HepG2 (cell line): ENCODE measurements around the gene HSF4. TPM values are rescaled to one million over a fixed set of nuclear protein-coding genes. Genes with fewer than 3 reads are reported as not detected.

Experiments used
- ATAC-seq: fragments of 200-7000 bp; cut with Tn5 transposase; 3 replicates; pipeline ENCODE4 v1.9.1; 2020; ENCODE audit warnings: mild to moderate bottlenecking, moderate library complexity
- BruUV-seq: library from RNA; stranded (reverse); fragments of 400-500 nt; replicated peaks from 2 replicates; lab custom pipeline; 2021; lab: Mats Ljungman, UMichigan
- CTCF ChIA-PET: fragments of 300-600 bp; formaldehyde crosslinking; extraction: SDS; loops from one replicate; lab custom pipeline; 2021; ENCODE audit warnings: low total read pairs, inconsistent platforms, low intra/inter-chr PET ratio; lab: Yijun Ruan, JAX
- POLR2A ChIA-PET: fragments of 350-600 bp; sonication (Branson Sonifier 250); formaldehyde crosslinking; loops from one replicate; lab custom pipeline; 2020; ENCODE audit warnings: antibody characterized with exemption, inconsistent platforms; lab: Yijun Ruan, JAX
- DNase-seq: peaks from one replicate; pipeline ENCODE4 v3.0.0-alpha.2; 2015; ENCODE audit warnings: low spot score
- FAIRE-seq: peaks from 3 replicates; lab custom pipeline; 2011; peaks lifted over from hg19 to GRCh38; lab: Jason Lieb, UNC
- H2AFZ ChIP-seq: one replicate; pipeline ENCODE4 v1.6.1; 2011; ENCODE audit warnings: low read length, inconsistent platforms
- H3K27ac ChIP-seq: fragments of 300-600 bp; 3 replicates; pipeline ENCODE4 v1.8.0; 2011; ENCODE audit warnings: mixed run types, mild to moderate bottlenecking, mixed read lengths, low read length, inconsistent platforms; ENCODE audit not compliant: insufficient read depth; ENCODE audit errors: extremely low read length
- H3K27me3 ChIP-seq, 2 experiments: fragments of 200-600 bp in 1 of 2; 2 replicates in 1 of 2; 3 replicates in 1 of 2; pipeline versions ENCODE4 v1.6.0 to v1.8.0; 2011; ENCODE audit warnings: low read length in 2 of 2, mild to moderate bottlenecking in 2 of 2, moderate library complexity in 2 of 2, inconsistent platforms in 1 of 2; ENCODE audit not compliant: insufficient read depth in 2 of 2, control insufficient read depth in 1 of 2
- H3K36me3 ChIP-seq, 2 experiments: fragments of 200-600 bp in 1 of 2; replicated peaks in 1 of 2; 2 replicates in 1 of 2; 3 replicates in 1 of 2; pipeline versions ENCODE4 v1.5.1 to v1.8.0; 2011; ENCODE audit warnings: low read length in 2 of 2, inconsistent platforms in 1 of 2; ENCODE audit not compliant: insufficient read depth in 2 of 2, control insufficient read depth in 1 of 2
- H3K4me1 ChIP-seq: 2 replicates; pipeline ENCODE4 v1.5.1; 2012; ENCODE audit warnings: low read length, inconsistent platforms; ENCODE audit not compliant: insufficient read depth
- H3K4me2 ChIP-seq: 2 replicates; pipeline ENCODE4 v1.6.0; 2011; ENCODE audit warnings: low read depth, low read length, inconsistent platforms
- H3K4me3 ChIP-seq, 3 experiments: fragments of 200-600 bp in 1 of 3; sonication (generic), shearing (Covaris generic) in 1 of 3; replicated peaks in 1 of 3; 2 replicates each; pipeline ENCODE4 v1.5.1; 2011 to 2016; ENCODE audit warnings: low read length in 3 of 3, inconsistent platforms in 2 of 3, low read depth in 2 of 3, mild to moderate bottlenecking in 2 of 3, control low read depth in 1 of 3, mixed read lengths in 1 of 3; ENCODE audit not compliant: insufficient read depth in 1 of 3
- H3K79me2 ChIP-seq: one replicate; pipeline ENCODE4 v1.6.1; 2011; ENCODE audit warnings: low read length, inconsistent platforms; ENCODE audit not compliant: insufficient read depth
- H3K9ac ChIP-seq: 2 replicates; pipeline ENCODE4 v1.6.0; 2011; ENCODE audit warnings: mild to moderate bottlenecking, low read depth, low read length, inconsistent platforms; ENCODE audit not compliant: insufficient read depth
- H3K9me3 ChIP-seq: 2 replicates; pipeline ENCODE4 v1.5.1; 2012; ENCODE audit warnings: mild to moderate bottlenecking, low read length
- H4K20me1 ChIP-seq: 2 replicates; pipeline ENCODE4 v1.6.0; 2011; ENCODE audit warnings: inconsistent platforms, mild to moderate bottlenecking, low read length, moderate library complexity; ENCODE audit not compliant: insufficient read depth
- ARNTL ChIP-seq: sonication (generic); formaldehyde crosslinking; IDR thresholded peaks from 2 replicates; pipeline ENCODE4 v1.4.0; 2020; ENCODE audit warnings: mild to moderate bottlenecking, missing genetic modification reagents
- CAMTA2 ChIP-seq: sonication (generic); formaldehyde crosslinking; IDR thresholded peaks from 2 replicates; pipeline ENCODE4 v1.4.0; 2020; ENCODE audit warnings: mild to moderate bottlenecking, missing genetic modification reagents, borderline replicate concordance
- ELF1 ChIP-seq: sonication (generic); formaldehyde crosslinking; IDR thresholded peaks from 2 replicates; pipeline ENCODE4 v1.4.0; 2020; ENCODE audit warnings: missing genetic modification reagents
- NFIB ChIP-seq: sonication (generic); formaldehyde crosslinking; IDR thresholded peaks from 2 replicates; pipeline ENCODE4 v1.9.0; 2021; ENCODE audit warnings: missing genetic modification reagents, mild to moderate bottlenecking, borderline replicate concordance
- POLR2A ChIP-seq, 2 experiments: IDR thresholded peaks; 2 replicates each; pipeline ENCODE4 v1.6.1; 2011; ENCODE audit warnings: low read depth in 2 of 2, low read length in 2 of 2, mild to moderate bottlenecking in 1 of 2, moderate library complexity in 1 of 2; ENCODE audit not compliant: insufficient read depth in 1 of 2
- RAD21 ChIP-seq: fragments of 450-650 bp; formaldehyde crosslinking; IDR thresholded peaks from 2 replicates; pipeline ENCODE4 v1.5.0; 2020; ENCODE audit warnings: mild to moderate bottlenecking
- SRSF4 ChIP-seq: fragments of 200-400 bp; formaldehyde crosslinking; IDR thresholded peaks from one replicate; pipeline ENCODE4 v1.6.1; 2018; ENCODE audit warnings: mild to moderate bottlenecking, low read depth, low read length, moderate library complexity; ENCODE audit not compliant: poor library complexity, severe bottlenecking
- TBX2 ChIP-seq: sonication (generic); formaldehyde crosslinking; IDR thresholded peaks from 2 replicates; pipeline ENCODE4 v1.5.0; 2020; ENCODE audit warnings: missing genetic modification reagents, mild to moderate bottlenecking, borderline replicate concordance
- TCF7L2 ChIP-seq: IDR thresholded peaks from 2 replicates; pipeline ENCODE4 v1.6.1; 2011; ENCODE audit warnings: mild to moderate bottlenecking, low read depth, low read length, moderate library complexity
- XRCC5 ChIP-seq: fragments of 200-400 bp; formaldehyde crosslinking; optimal IDR thresholded peaks from 2 replicates; pipeline ENCODE3; 2017; ENCODE audit warnings: mild to moderate bottlenecking, low read length
- ZNF264 ChIP-seq: sonication (generic); formaldehyde crosslinking; IDR thresholded peaks from 2 replicates; pipeline ENCODE4 v1.4.0; 2020; ENCODE audit warnings: missing genetic modification reagents
- ZNF44 ChIP-seq: sonication (generic); formaldehyde crosslinking; IDR thresholded peaks from 2 replicates; pipeline ENCODE4 v1.5.1; 2020; ENCODE audit warnings: mild to moderate bottlenecking, missing genetic modification reagents
- ZNF713 ChIP-seq: sonication (generic); formaldehyde crosslinking; IDR thresholded peaks from 2 replicates; pipeline ENCODE4 v1.4.0; 2020; ENCODE audit warnings: mild to moderate bottlenecking, missing genetic modification reagents
- ZNF777 ChIP-seq: sonication (generic); formaldehyde crosslinking; IDR thresholded peaks from 2 replicates; pipeline ENCODE4 v1.4.0; 2020; ENCODE audit warnings: missing genetic modification reagents
- ZNF850 ChIP-seq: sonication (generic); formaldehyde crosslinking; conservative IDR thresholded peaks from 2 replicates; pipeline ENCODE4 v1.9.0; 2021; ENCODE audit warnings: mild to moderate bottlenecking, missing genetic modification reagents
- WGBS: methylation state at CpG from one replicate; pipeline ENCODE4 v1.1.6; 2017; ENCODE audit warnings: low lambda C conversion rate; 5-methylcytosine and 5-hydroxymethylcytosine counted together
- in situ Hi-C: cut with HindIII; loops from 2 replicates; pipeline ENCODE4 v1.10.0; 2017; ENCODE audit warnings: low pct_unique_long_range_greater_than_20kb; ENCODE audit not compliant: extremely low pct_ligation_motif_present
- intact Hi-C: fragments of 100-400 bp; cut with micrococcal nuclease; formaldehyde crosslinking; loops from one replicate; pipeline ENCODE4 v1.10.0; 2022; ENCODE audit not compliant: unreplicated experiment
- polyA plus RNA-seq, 8 experiments: library from polyadenylated mRNA; depleted of rRNA in 3 of 8; stranded (reverse) in 7 of 8; unstranded in 1 of 8; fragments of >200 nt; fragmentation: Illumina TruSeq in 4 of 8; extraction: Trizol in 4 of 8; gene quantifications; 2 replicates each; pipeline versions ENCODE4 v1.2.1 to v1.2.3, GENCODE V29; 2011 to 2016; ENCODE audit warnings: low read depth in 4 of 8, missing spikeins in 1 of 8, mixed read lengths in 1 of 8; ENCODE audit not compliant: insufficient read depth in 1 of 8
- total RNA-seq, 5 experiments: library from RNA; depleted of rRNA; stranded (reverse); fragments of >200 nt; fragmentation: Illumina TruSeq; extraction: Trizol; gene quantifications; 2 replicates each; pipeline ENCODE4 v1.2.3, GENCODE V29; 2016; ENCODE audit warnings: low read depth in 1 of 5
- TF ChIP-seq, protein P1 (sequence below): sonication (generic); formaldehyde crosslinking; IDR thresholded peaks from 2 replicates; pipeline ENCODE4 v1.4.0; 2020; ENCODE audit warnings: missing genetic modification reagents, borderline replicate concordance
- TF ChIP-seq, protein P2 (sequence below): sonication (generic); formaldehyde crosslinking; IDR thresholded peaks from 2 replicates; pipeline ENCODE4 v1.4.0; 2020; ENCODE audit warnings: missing genetic modification reagents

Gene HSF4
- total and polyA plus RNA-seq, 2 of the 13 experiments (the other 11 are each of a cell fraction or from before 2014, with no cell fraction given) = 3.5 to 16.9 TPM

DNA sequence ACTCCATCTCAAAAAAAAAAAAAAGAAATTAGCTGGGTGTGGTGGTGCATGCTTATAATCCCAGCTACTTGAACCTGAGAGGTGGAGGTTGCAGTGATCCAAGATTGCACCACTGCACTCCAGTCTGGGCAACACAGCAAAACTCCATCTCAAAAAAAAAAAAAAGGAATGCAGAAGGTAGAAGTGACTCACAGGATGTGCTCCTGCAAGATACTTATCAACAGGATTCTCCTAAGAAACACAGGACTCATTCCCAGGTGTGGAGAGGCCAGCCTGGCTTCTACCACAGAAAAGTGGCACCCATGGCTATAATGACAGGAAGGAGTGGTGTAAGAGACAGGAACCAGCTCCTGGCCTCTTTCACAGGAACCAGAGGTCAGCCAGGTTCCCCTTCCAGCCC is 48.2 kb downstream of the HSF4 start (continued):
- TF ChIP-seq, protein P1, sequence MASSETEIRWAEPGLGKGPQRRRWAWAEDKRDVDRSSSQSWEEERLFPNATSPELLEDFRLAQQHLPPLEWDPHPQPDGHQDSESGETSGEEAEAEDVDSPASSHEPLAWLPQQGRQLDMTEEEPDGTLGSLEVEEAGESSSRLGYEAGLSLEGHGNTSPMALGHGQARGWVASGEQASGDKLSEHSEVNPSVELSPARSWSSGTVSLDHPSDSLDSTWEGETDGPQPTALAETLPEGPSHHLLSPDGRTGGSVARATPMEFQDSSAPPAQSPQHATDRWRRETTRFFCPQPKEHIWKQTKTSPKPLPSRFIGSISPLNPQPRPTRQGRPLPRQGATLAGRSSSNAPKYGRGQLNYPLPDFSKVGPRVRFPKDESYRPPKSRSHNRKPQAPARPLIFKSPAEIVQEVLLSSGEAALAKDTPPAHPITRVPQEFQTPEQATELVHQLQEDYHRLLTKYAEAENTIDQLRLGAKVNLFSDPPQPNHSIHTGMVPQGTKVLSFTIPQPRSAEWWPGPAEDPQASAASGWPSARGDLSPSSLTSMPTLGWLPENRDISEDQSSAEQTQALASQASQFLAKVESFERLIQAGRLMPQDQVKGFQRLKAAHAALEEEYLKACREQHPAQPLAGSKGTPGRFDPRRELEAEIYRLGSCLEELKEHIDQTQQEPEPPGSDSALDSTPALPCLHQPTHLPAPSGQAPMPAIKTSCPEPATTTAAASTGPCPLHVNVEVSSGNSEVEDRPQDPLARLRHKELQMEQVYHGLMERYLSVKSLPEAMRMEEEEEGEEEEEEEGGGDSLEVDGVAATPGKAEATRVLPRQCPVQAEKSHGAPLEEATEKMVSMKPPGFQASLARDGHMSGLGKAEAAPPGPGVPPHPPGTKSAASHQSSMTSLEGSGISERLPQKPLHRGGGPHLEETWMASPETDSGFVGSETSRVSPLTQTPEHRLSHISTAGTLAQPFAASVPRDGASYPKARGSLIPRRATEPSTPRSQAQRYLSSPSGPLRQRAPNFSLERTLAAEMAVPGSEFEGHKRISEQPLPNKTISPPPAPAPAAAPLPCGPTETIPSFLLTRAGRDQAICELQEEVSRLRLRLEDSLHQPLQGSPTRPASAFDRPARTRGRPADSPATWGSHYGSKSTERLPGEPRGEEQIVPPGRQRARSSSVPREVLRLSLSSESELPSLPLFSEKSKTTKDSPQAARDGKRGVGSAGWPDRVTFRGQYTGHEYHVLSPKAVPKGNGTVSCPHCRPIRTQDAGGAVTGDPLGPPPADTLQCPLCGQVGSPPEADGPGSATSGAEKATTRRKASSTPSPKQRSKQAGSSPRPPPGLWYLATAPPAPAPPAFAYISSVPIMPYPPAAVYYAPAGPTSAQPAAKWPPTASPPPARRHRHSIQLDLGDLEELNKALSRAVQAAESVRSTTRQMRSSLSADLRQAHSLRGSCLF (CRISPR knock-in tag) = no peak

DNA sequence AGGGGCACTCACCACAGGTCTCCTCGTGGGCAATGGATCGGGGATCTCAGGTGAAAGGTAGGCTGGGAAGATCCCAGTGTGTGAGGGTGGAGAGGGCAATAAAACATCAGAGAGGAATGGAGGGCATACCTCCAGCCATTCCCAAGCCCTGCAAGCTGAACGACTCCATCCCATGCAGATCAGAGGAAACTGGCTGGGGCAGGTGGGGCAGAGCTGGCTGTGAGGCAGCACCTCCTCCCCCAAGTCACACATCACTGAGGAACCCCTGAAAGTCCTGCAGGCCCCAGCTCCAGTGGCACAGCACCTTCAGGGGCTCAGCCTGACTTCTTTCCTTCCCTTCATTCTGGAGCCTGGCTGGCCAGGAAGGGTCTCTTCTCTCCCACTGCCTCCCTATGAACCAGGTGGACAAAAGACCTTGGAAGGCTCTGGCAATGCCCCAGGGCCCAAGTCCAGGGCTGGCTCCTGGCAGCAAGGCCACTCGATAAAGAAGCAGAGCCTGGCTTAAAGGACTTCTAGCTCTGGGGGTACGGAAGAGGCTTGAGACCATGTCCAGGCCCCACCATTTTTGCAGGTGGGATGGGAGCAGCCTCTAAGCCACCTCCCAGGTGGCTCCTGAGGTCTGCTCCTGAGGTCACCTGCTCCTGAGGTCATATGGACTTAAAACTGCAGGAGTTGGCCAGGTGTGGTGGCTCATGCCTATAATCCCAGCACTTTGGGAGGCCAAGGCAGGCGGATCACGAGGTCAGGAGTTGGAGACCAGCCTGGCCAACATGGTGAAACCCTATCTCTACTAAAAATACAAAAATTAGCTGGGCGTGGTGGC is 48.9 kb downstream of the HSF4 start:
- FAIRE-seq (no peak), ATAC-seq (no peak), DNase-seq (no peak)
- H3K36me3 ChIP-seq = no peaks in the 10 kb centered on the region
- ChIA-PET POLR2A (interaction anchor here (0.8 to 1.4 kb wide), 3 partner anchors 11 to 33 kb away, joined by 3 to 6 read pairs (median 3); partner anchors contain the start of gene FHOD1), CTCF (no interaction called here)
- peaks cover 0 to 2% of the 10 kb centered on the region in 2 experiments; a peak in 1 of 5 replicates for H3K27me3 ChIP-seq
- intact Hi-C loops = no loop called here
- in situ Hi-C loops = no loop called here
- no peaks in the 10 kb centered on the region for H3K79me2 ChIP-seq
- H3K4me3 ChIP-seq = no peak overlapping the region
- BruUV-seq = no TSS peak
- no peak overlapping the region for H3K27ac ChIP-seq
- H4K20me1 ChIP-seq = no peaks in the 10 kb centered on the region
- no peak overlapping the region for H2AFZ ChIP-seq
- H3K4me2 ChIP-seq = no peak overlapping the region
- WGBS = 51% methylated on average over 8 of the region's 8 CpGs
- H3K9ac ChIP-seq = no peak overlapping the region
- no peaks in the 10 kb centered on the region for H3K9me3 ChIP-seq
- H3K4me1 ChIP-seq = peaks cover 41% of the 10 kb centered on the region
- TF ChIP-seq NFIB (CRISPR knock-in tag) = no peak
- TF ChIP-seq, protein P2, sequence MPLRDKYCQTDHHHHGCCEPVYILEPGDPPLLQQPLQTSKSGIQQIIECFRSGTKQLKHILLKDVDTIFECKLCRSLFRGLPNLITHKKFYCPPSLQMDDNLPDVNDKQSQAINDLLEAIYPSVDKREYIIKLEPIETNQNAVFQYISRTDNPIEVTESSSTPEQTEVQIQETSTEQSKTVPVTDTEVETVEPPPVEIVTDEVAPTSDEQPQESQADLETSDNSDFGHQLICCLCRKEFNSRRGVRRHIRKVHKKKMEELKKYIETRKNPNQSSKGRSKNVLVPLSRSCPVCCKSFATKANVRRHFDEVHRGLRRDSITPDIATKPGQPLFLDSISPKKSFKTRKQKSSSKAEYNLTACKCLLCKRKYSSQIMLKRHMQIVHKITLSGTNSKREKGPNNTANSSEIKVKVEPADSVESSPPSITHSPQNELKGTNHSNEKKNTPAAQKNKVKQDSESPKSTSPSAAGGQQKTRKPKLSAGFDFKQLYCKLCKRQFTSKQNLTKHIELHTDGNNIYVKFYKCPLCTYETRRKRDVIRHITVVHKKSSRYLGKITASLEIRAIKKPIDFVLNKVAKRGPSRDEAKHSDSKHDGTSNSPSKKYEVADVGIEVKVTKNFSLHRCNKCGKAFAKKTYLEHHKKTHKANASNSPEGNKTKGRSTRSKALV (CRISPR knock-in tag) = no peak
- no peak for TF ChIP-seq XRCC5
- no peak for TF ChIP-seq ARNTL
- TF ChIP-seq ZNF713 (CRISPR knock-in tag) = no peak
- no peak for TF ChIP-seq SRSF4
- no peak for TF ChIP-seq ZNF264 (CRISPR knock-in tag)
- no peak for TF ChIP-seq POLR2A (IDR thresholded peaks at IDR 0.05; ENCODE audit: insufficient read depth in 1 of 2, low read depth in 2 of 2, low read length in 2 of 2)
- TF ChIP-seq ZNF44 (CRISPR knock-in tag) = no peak
- no peak for TF ChIP-seq ELF1 (CRISPR knock-in tag)
- 0 out of 2 replicates have a peak, but pooled peaks have one; percentile 17 for TF ChIP-seq TBX2 (CRISPR knock-in tag)
- TF ChIP-seq ZNF777 (CRISPR knock-in tag) = no peak
- no peak for TF ChIP-seq RAD21 (CRISPR knock-in tag)
- 0 out of 2 replicates have a peak, but pooled peaks have one; percentile 47 for TF ChIP-seq CAMTA2 (CRISPR knock-in tag)
- TF ChIP-seq ZNF850 (CRISPR knock-in tag) = no peak
- no peak for TF ChIP-seq TCF7L2
